ENCODE results near the gene FHOD3.

GRCh38 chr18:36653141-36653869 lies 355.8 kb downstream of the FHOD3 start:
- TF ChIP-seq CREB1 (IDR thresholded peaks at IDR 0.05) (no peak), CREB1 (CRISPR knock-in tag; IDR thresholded peaks at IDR 0.05) (no peak), YBX1 (IDR thresholded peaks at IDR 0.05) (no peak), NFATC3 (IDR thresholded peaks at IDR 0.05) (no peak), NFYB (IDR thresholded peaks at IDR 0.05; ENCODE audit: extremely low read depth, insufficient read length) (no peak), CREB3L1 (IDR thresholded peaks at IDR 0.05; ENCODE audit: borderline replicate concordance, low read depth) (no peak)
- TF ChIP-seq, protein P1, sequence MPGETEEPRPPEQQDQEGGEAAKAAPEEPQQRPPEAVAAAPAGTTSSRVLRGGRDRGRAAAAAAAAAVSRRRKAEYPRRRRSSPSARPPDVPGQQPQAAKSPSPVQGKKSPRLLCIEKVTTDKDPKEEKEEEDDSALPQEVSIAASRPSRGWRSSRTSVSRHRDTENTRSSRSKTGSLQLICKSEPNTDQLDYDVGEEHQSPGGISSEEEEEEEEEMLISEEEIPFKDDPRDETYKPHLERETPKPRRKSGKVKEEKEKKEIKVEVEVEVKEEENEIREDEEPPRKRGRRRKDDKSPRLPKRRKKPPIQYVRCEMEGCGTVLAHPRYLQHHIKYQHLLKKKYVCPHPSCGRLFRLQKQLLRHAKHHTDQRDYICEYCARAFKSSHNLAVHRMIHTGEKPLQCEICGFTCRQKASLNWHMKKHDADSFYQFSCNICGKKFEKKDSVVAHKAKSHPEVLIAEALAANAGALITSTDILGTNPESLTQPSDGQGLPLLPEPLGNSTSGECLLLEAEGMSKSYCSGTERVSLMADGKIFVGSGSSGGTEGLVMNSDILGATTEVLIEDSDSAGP (CRISPR knock-in tag; IDR thresholded peaks at IDR 0.05) = no peak
- TF ChIP-seq, protein P2, sequence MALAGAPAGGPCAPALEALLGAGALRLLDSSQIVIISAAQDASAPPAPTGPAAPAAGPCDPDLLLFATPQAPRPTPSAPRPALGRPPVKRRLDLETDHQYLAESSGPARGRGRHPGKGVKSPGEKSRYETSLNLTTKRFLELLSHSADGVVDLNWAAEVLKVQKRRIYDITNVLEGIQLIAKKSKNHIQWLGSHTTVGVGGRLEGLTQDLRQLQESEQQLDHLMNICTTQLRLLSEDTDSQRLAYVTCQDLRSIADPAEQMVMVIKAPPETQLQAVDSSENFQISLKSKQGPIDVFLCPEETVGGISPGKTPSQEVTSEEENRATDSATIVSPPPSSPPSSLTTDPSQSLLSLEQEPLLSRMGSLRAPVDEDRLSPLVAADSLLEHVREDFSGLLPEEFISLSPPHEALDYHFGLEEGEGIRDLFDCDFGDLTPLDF (CRISPR knock-in tag; IDR thresholded peaks at IDR 0.05) = no peak

Data from K562 (cell line).